Stimulated activated CD8-positive, alpha-beta memory T cell treated with anti-CD3 and anti-CD28 coated beads, Interleukin-15, amount 100 ng/mL, for 24 hours (primary cell): ENCODE measurements around the gene ZCCHC13.
"Not testable (repeated sequence)": the region's sequence is repeated elsewhere in the genome, so short reads cannot be mapped to it uniquely, and the experiment has no call there.

Source experiments
- DNase-seq: peaks from one replicate; pipeline ENCODE4 v3.0.0-alpha.2; 2020; ENCODE audit warnings: low read depth

ZCCHC13 gene

DNA sequence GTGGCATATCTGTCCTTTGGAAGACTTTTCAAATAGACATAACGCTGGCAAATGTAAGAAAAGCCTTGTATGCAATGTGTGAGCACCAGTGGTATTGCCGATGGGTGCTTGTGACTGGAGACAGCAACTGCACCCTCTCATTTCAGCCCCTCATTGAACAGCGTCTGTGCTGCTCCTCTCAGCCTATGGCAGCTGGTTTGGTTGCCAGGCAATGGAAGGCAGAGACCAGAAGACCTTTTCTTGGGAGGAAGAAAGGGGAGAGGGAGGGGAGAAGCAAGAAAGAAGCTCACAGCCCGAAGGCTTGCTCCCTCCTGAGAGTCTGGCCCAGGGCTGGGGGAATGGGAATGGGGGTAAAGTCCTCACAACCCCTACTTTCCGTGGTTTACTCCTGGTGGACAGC lies 20.2 kb downstream of the ZCCHC13 start:
- no peak for DNase-seq

DNA sequence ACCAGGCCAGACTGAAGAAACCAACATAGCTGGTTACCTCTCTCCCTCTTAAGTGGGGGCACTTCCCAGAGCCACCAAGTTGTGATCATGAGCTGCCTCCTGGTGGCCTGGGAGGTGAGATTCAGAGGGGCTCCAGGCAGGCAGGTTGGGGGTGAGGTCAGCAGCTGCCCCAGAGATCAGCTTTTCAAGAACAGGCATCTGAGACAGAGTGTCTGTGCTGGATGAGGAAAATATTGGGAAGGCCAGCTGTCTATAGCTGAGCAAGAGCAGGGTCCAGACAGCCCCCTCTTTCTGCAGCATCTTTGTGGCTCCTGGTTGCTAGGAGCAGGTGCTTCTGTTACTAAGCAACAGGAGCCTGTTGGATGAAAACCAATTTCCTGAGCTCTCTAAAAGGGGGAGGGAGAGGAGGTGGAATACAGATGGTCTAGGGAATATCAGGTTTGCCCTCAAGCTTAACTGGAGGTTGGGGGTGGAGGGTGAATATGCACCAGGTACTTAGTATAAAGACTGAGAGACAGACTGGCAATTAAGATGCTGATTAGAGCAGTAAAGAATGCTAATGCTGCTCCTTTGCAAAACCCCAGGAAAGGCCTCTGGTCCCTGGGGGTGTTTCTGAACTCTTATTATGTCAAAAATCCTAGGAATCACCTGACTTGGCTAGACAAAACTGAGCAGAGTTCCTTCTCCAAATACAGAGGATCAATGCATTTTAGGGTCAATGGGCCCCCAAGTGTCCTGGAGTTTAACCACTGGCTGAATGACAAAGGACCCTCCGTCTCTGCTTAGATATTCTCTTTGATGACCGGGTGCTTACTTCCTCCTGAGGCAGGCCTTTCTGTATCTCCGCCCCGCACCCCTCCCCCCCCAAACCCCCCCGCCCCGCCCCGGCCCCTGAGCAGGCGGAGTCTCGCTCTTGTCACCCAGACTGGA lies 21.4 kb downstream of the ZCCHC13 start:
- DNase-seq = no peak

- DNase-seq = no peak
Measured at GRCh38 chrX:74338852-74339251, 34.9 kb downstream of the ZCCHC13 start.

DNA sequence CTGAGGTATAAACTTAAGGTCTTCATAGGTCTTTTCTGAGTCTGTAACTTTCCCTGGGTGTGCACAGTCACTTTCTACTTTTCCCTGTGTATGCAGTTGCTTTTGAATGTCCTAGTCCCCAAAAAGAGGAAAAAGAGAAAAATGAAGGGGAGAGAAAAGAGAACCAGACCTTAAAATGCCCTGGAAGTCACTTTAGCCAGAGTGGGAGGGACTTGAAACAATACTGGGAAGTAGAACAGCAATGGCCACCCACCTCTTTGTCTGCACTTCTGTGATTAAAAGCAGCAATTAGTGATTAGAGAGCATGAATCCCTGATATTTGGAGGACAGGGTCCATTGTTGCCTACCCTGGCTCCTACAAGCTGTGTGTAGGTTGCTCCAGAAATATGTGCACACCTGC lies 36.1 kb downstream of the ZCCHC13 start:
- DNase-seq = no peak

GRCh38 chrX:74342211-74342610 lies 38.2 kb downstream of the ZCCHC13 start:
- DNase-seq = not testable (repeated sequence)

DNA sequence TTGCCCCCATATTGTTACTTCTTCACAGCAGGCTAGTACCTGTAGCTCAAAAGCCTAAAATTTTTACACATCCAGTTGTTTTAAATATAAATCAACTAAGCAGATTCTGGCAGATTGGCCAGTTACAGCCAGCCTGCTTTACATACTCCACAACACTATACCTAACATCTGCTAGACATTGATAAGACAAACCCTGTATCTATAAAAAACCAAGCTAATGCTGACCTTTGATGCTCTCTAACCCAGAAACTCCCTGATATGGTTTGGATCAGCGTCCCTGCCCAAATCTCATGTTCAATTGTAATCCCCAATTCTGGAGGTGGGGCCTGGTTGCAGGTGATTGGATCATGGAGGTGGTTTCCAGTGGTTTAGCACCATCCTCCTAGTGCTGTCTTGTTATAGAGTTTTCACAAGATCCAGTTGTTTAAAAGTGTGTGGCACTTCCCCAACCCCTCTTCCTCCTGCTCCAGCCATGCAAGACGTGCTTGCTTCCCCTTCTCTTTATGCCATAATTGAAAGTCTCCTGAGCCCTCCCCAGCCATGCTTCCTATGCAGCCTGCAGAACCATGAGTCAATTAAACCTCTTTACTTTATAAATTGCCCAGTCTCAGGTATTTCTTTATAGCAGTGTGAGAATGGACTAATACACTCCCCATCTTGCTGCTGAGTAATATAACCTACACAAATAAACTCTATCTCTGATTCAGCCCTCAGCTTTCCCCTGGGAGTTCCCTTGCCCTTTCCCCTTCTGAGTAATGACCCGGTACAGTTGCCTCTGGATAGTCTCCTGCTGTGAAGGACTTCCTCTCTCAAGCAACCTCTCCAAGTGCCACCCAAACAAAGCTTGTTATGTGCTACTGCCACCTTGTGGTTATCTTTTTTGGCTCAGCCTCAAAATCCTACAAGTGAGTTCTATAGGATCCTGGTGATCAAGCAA lies 39.6 kb downstream of the ZCCHC13 start:
- no peak for DNase-seq

- DNase-seq = no peak
Measured at GRCh38 chrX:74344280-74344622, 40.3 kb downstream of the ZCCHC13 start.

GRCh38 chrX:74346088-74346487 lies 42.1 kb downstream of the ZCCHC13 start:
- DNase-seq = no peak

- no peak for DNase-seq
Measured at GRCh38 chrX:74349387-74349786, 45.4 kb downstream of the ZCCHC13 start.

DNA sequence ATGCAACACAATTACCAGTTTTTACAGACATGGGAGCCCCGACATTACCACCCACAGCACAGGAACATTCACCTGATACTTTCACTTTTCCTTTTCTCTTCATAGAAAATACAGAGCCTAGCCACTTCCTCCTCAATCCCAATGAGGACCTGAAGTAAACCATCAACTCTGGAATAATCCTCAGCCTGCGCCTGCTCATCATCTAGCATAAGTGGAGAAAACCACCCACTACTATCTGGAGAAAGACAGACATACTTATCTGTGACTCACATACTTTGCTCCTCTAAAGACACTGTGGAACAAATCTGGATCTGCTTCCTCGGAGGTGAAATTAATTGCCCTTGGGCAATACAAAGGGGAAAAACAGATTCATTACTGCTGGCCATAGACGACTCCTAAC lies 47.8 kb downstream of the ZCCHC13 start:
- no peak for DNase-seq

GRCh38 chrX:74353984-74354383 lies 50.0 kb downstream of the ZCCHC13 start:
- DNase-seq = no peak
